Body of pancreas (tissue), 4 donors: Measurements from ENCODE around the gene SLC17A5.

Source experiments
- CTCF ChIP-seq, 7 experiments: fragments of 450-650 bp in 4 of 7; fragments of 200-600 bp in 3 of 7; sonication (generic) in 3 of 7; IDR thresholded peaks; one replicate each; pipeline ENCODE4 v1.5.1; 2016 to 2019; ENCODE audit warnings: antibody characterized with exemption in 7 of 7
- POLR2A ChIP-seq, 3 donors: fragments of 450-650 bp; IDR thresholded peaks; one replicate each; pipeline ENCODE4 v1.6.1; 2016; ENCODE audit warnings: antibody characterized with exemption in 3 of 3, mild to moderate bottlenecking in 2 of 3

GRCh38 chr6:73604020-73604419 lies 49.8 kb downstream of the SLC17A5 start:
- TF ChIP-seq POLR2A (IDR thresholded peaks at IDR 0.05) (no peak), CTCF (IDR thresholded peaks at IDR 0.05) (no peak)
